Stimulated activated CD8-positive, alpha-beta memory T cell treated with anti-CD3 and anti-CD28 coated beads, Interleukin-7, amount 100 ng/mL, for 4 hours (primary cell): ENCODE data around the gene SSX2IP.
"Not testable (repeated sequence)": the region's sequence is repeated elsewhere in the genome, so short reads cannot be mapped to it uniquely, and the experiment has no call there.

Source experiments
- DNase-seq, 2 donors: peaks; one replicate each; pipeline ENCODE4 v3.0.0-alpha.2; 2020; ENCODE audit warnings: low read depth in 2 of 2

SSX2IP gene

GRCh38 chr1:84690397-84691121 is at the start of gene SSX2IP:
TSS of gene SSX2IP (minus strand) at chr1:84690461. CDS start at chr1:84671219, 19,242 bp downstream.
- peak; percentile 98 to 99 for DNase-seq

GRCh38 chr1:84738237-84738636 is 48.0 kb upstream of the SSX2IP start:
- no peak for DNase-seq

- no peak for DNase-seq
Observed at GRCh38 chr1:84737590-84737989, 47.3 kb upstream of the SSX2IP start.

GRCh38 chr1:84736944-84737343 is 46.7 kb upstream of the SSX2IP start:
- no peak for DNase-seq

GRCh38 chr1:84736445-84736844 is 46.2 kb upstream of the SSX2IP start:
- DNase-seq, result no peak

- DNase-seq, result no peak
Observed at GRCh38 chr1:84735483-84735882, 45.2 kb upstream of the SSX2IP start.

- no peak for DNase-seq
Observed at GRCh38 chr1:84732520-84732919, 42.3 kb upstream of the SSX2IP start.

- no peak for DNase-seq
Observed at GRCh38 chr1:84731519-84731918, 41.3 kb upstream of the SSX2IP start.

- not testable (repeated sequence) for DNase-seq
Observed at GRCh38 chr1:84727711-84728110, 37.5 kb upstream of the SSX2IP start.

- DNase-seq, result no peak
Observed at GRCh38 chr1:84726593-84727499, 36.6 kb upstream of the SSX2IP start.

GRCh38 chr1:84724128-84724860 is 34.0 kb upstream of the SSX2IP start:
- peak; percentile 20 to 30 for DNase-seq

- no peak for DNase-seq
Observed at GRCh38 chr1:84722794-84723193, 32.5 kb upstream of the SSX2IP start.

- not testable (repeated sequence) for DNase-seq
Observed at GRCh38 chr1:84721872-84722271, 31.6 kb upstream of the SSX2IP start.

GRCh38 chr1:84721152-84721551 is 30.9 kb upstream of the SSX2IP start:
- no peak for DNase-seq

- no peak for DNase-seq
Observed at GRCh38 chr1:84720221-84720780, 30.0 kb upstream of the SSX2IP start.

- no peak for DNase-seq
Observed at GRCh38 chr1:84719543-84720217, 29.4 kb upstream of the SSX2IP start.

GRCh38 chr1:84715342-84716019 is 25.2 kb upstream of the SSX2IP start:
- no peak for DNase-seq

- DNase-seq, result no peak
Observed at GRCh38 chr1:84712276-84712874, 22.1 kb upstream of the SSX2IP start.

- no peak for DNase-seq
Observed at GRCh38 chr1:84711869-84712268, 21.6 kb upstream of the SSX2IP start.

- no peak for DNase-seq
Observed at GRCh38 chr1:84711121-84711520, 20.9 kb upstream of the SSX2IP start.
